A673 (cell line): ENCODE measurements around the gene PSMA1.

Experiments
- CTCF ChIP-seq: fragments of 300-800, 200-600 bp; sonication (generic); conservative IDR thresholded peaks from 2 replicates; pipeline ENCODE4 v1.5.1; 2017; ENCODE audit warnings: low read depth, mild to moderate bottlenecking, antibody characterized with exemption, low read length, moderate library complexity, mixed read lengths
- EZH2 ChIP-seq: fragments of 200-600 bp; sonication (generic); IDR thresholded peaks from 2 replicates; pipeline ENCODE4 v1.6.1; 2017; ENCODE audit warnings: borderline replicate concordance, low read depth, mild to moderate bottlenecking, mixed read lengths, antibody characterized with exemption, low read length; ENCODE audit not compliant: poor library complexity, severe bottlenecking

GRCh38 chr11:14544611-14545010 is 24.4 kb upstream of the PSMA1 start:
- no peak for TF ChIP-seq CTCF
- TF ChIP-seq EZH2 = no peak
